ENCODE results near the gene ID2.

The ID2 gene

GRCh38 chr2:8694737-8695136 lies 12.9 kb downstream of the ID2 start:
- no peak overlapping the region for H3K4me3 ChIP-seq (replicated peaks; ENCODE audit: low read depth, low read length)
- TF ChIP-seq CTCF (IDR thresholded peaks at IDR 0.05; ENCODE audit: low read depth, low read length, missing control alignments) = no peak
- DNase-seq (ENCODE audit: extremely low read depth, low read depth) = no peak

GRCh38 chr2:8697190-8697589 lies 15.3 kb downstream of the ID2 start:
- H3K4me3 ChIP-seq (replicated peaks; ENCODE audit: low read depth, low read length) = no peak overlapping the region
- no peak for TF ChIP-seq CTCF (IDR thresholded peaks at IDR 0.05; ENCODE audit: low read depth, low read length, missing control alignments)
- no peak for DNase-seq (ENCODE audit: extremely low read depth, low read depth)

- TF ChIP-seq CTCF (IDR thresholded peaks at IDR 0.05; ENCODE audit: low read depth, low read length, missing control alignments) = no peak
- DNase-seq (ENCODE audit: extremely low read depth, low read depth) = no peak
- H3K4me3 ChIP-seq (replicated peaks; ENCODE audit: low read depth, low read length) = no peak overlapping the region
Observed at GRCh38 chr2:8699839-8700238, 18.0 kb downstream of the ID2 start.

GRCh38 chr2:8701681-8702379 lies 20.0 kb downstream of the ID2 start:
- DNase-seq (ENCODE audit: extremely low read depth, low read depth) = no peak
- no peak for TF ChIP-seq CTCF (IDR thresholded peaks at IDR 0.05; ENCODE audit: low read depth, low read length, missing control alignments)
- no peak overlapping the region for H3K4me3 ChIP-seq (replicated peaks; ENCODE audit: low read depth, low read length)

GRCh38 chr2:8704906-8705305 lies 23.1 kb downstream of the ID2 start:
- DNase-seq (ENCODE audit: extremely low read depth, low read depth) = no peak
- no peak overlapping the region for H3K4me3 ChIP-seq (replicated peaks; ENCODE audit: low read depth, low read length)
- TF ChIP-seq CTCF (IDR thresholded peaks at IDR 0.05; ENCODE audit: low read depth, low read length, missing control alignments) = no peak

GRCh38 chr2:8709611-8710010 lies 27.8 kb downstream of the ID2 start:
- DNase-seq (ENCODE audit: extremely low read depth, low read depth) = no peak
- no peak overlapping the region for H3K4me3 ChIP-seq (replicated peaks; ENCODE audit: low read depth, low read length)
- no peak for TF ChIP-seq CTCF (IDR thresholded peaks at IDR 0.05; ENCODE audit: low read depth, low read length, missing control alignments)

- TF ChIP-seq CTCF (IDR thresholded peaks at IDR 0.05; ENCODE audit: low read depth, low read length, missing control alignments) = no peak
- H3K4me3 ChIP-seq (replicated peaks; ENCODE audit: low read depth, low read length) = no peak overlapping the region
- DNase-seq (ENCODE audit: extremely low read depth, low read depth) = no peak
Observed at GRCh38 chr2:8710951-8711350, 29.1 kb downstream of the ID2 start.
